Psoas muscle (tissue), 8 donors: Measurements from ENCODE around the gene FNDC3B. TPM values are rescaled to one million over a fixed set of nuclear protein-coding genes. Genes with fewer than 3 reads are reported as not detected.

Source experiments
- ATAC-seq, 4 donors: fragments of 200-7000 bp; cut with Tn5 transposase; one replicate each; pipeline ENCODE4 v1.9.1; 2020; ENCODE audit warnings: moderate library complexity in 3 of 4, mild to moderate bottlenecking in 2 of 4
- DNase-seq, 2 donors: peaks; one replicate each; pipeline ENCODE4 v3.0.0-alpha.2; 2020
- H3K27ac ChIP-seq: fragments of 200-600 bp; one replicate; pipeline ENCODE4 v1.8.0; 2022
- H3K27me3 ChIP-seq, 3 donors: fragments of 200-600 bp in 1 of 3; one replicate each; pipeline versions ENCODE4 v1.6.1 to v1.8.0; 2013 to 2022; ENCODE audit warnings: low read length in 2 of 3, mild to moderate bottlenecking in 2 of 3, moderate library complexity in 1 of 3; ENCODE audit not compliant: insufficient read depth in 3 of 3
- H3K36me3 ChIP-seq, 2 donors: fragments of 200-600 bp in 1 of 2; one replicate each; pipeline versions ENCODE4 v1.6.1 to v1.8.0; 2013 to 2022; ENCODE audit warnings: low read depth in 1 of 2, mild to moderate bottlenecking in 1 of 2, moderate library complexity in 1 of 2; ENCODE audit not compliant: insufficient read depth in 1 of 2
- H3K4me1 ChIP-seq: fragments of 200-600 bp; one replicate; pipeline ENCODE4 v1.8.0; 2022
- H3K4me3 ChIP-seq: fragments of 200-600 bp; one replicate; pipeline ENCODE4 v1.8.0; 2022; ENCODE audit warnings: mild to moderate bottlenecking
- H3K9me3 ChIP-seq: fragments of 200-600 bp; one replicate; pipeline ENCODE4 v1.8.0; 2022
- CTCF ChIP-seq: fragments of 200-600 bp; IDR thresholded peaks from one replicate; pipeline ENCODE4 v1.8.0; 2022; ENCODE audit warnings: antibody characterized with exemption
- WGBS, 3 donors: extraction: QIAGEN DNeasy Blood & Tissue Kit; methylation state at CpG; one replicate each; pipeline versions ENCODE4 v1.1.6 to v1.1.7; 2013; 5-methylcytosine and 5-hydroxymethylcytosine counted together
- intact Hi-C, 2 donors: fragments of 100-400 bp; cut with DNase I; formaldehyde crosslinking; loops; one replicate each; pipeline versions ENCODE4 v1.11.0 to v1.14.2; 2022
- polyA plus RNA-seq, 3 donors: library from polyadenylated mRNA; stranded (reverse); fragments of 200-250 nt; gene quantifications; one replicate each; pipeline ENCODE4 v1.2.3, GENCODE V29; 2013
- total RNA-seq, 4 donors: library from RNA; stranded (reverse); fragmentation: NEBNext Ultra II Directional in 2 of 4; extraction: Animal tissue kit (Norgen Biotek cat#: 25700) in 2 of 4; gene quantifications; one replicate each; pipeline versions ENCODE4 v1.2.1 to v1.2.4, GENCODE V29; 2021 to 2023
- donor health status: healthy with polysubstance abuse.
- donor health status: DM: no; HTN: no; CAD: no; lungs with moderate emphysema.
- donor health status: Bipolar disorder and iron deficiency.
- donor health status: healthy.
- donor health status: DM: yes; HTN: yes; CAD: no.
- donor health status: DM: no; HTN: no; CAD: no.
- donor health status: DM: no; HTN: no; CAD: no.
- donor health status: DM: yes; HTN: yes; CAD: no.

Gene FNDC3B
- total and polyA plus RNA-seq, 7 donors = 12.4 to 133 (median 50.8) TPM

GRCh38 chr3:172127929-172128580 lies 88.7 kb downstream of the FNDC3B start:
- intact Hi-C loops = loop anchor here (5.0 to 10.0 kb wide), 2 partner anchors 83 to 86 kb away; no protein-coding TSS in a partner anchor
- no peak for TF ChIP-seq CTCF
- H3K4me3 ChIP-seq = no peak overlapping the region
- no peak for DNase-seq
- peaks cover 0 to 13% of the 10 kb centered on the region in 2 donors for H3K36me3 ChIP-seq
- no peaks in the 10 kb centered on the region for H3K9me3 ChIP-seq
- H3K27ac ChIP-seq = peak overlapping the region; percentile 95
- 95 to 98% (median 97%) methylated on average over 6 of the region's 6 CpGs for WGBS, 3 donors
- H3K4me1 ChIP-seq = peaks cover 82% of the 10 kb centered on the region
- no peaks in the 10 kb centered on the region for H3K27me3 ChIP-seq
- no peak for ATAC-seq

GRCh38 chr3:172128858-172129257 lies 89.5 kb downstream of the FNDC3B start:
- intact Hi-C loops = loop anchor here (5.0 to 10.0 kb wide), 2 partner anchors 84 to 87 kb away; no protein-coding TSS in a partner anchor
- WGBS, 3 donors = 72 to 92% (median 75%) methylated on average over 9 of the region's 9 CpGs
- DNase-seq (no peak), ATAC-seq (no peak)
- Histone ChIP-seq H3K27ac (peak overlapping the region; percentile 95), H3K4me3 (peak overlapping the region; percentile 1), H3K4me1 (peaks cover 90% of the 10 kb centered on the region), H3K36me3 (peaks cover 0 to 7% of the 10 kb centered on the region in 2 donors), H3K9me3 (no peaks in the 10 kb centered on the region), H3K27me3 (no peaks in the 10 kb centered on the region)
- no peak for TF ChIP-seq CTCF

- peak overlapping the region; percentile 1 for H3K4me3 ChIP-seq
- ATAC-seq = peak; percentile 9 to 29 (median 14)
These were observed 90.1 kb downstream of the FNDC3B start for GRCh38 chr3:172129498-172129849.

GRCh38 chr3:172129850-172130716 lies 90.7 kb downstream of the FNDC3B start:
- 27 to 51% (median 31%) methylated on average over 16 of the region's 16 CpGs for WGBS, 3 donors
- Histone ChIP-seq H3K4me1 (peaks cover 91% of the 10 kb centered on the region), H3K36me3 (no peaks in the 10 kb centered on the region), H3K9me3 (no peaks in the 10 kb centered on the region), H3K4me3 (peak overlapping the region; percentile 33), H3K27me3 (no peaks in the 10 kb centered on the region), H3K27ac (peak overlapping the region; percentile 95)
- intact Hi-C loops = loop anchor here (2.0 to 10.0 kb wide), 3 partner anchors 23 to 88 kb away; no protein-coding TSS in a partner anchor
- no peak for TF ChIP-seq CTCF
- peak; percentile 87 to 93 (median 89) for ATAC-seq
- peak; percentile 94 to 96 for DNase-seq

More at GRCh38 chr3:172129498-172129849, 90.1 kb downstream of the FNDC3B start:
- 4 to 23% (median 13%) methylated on average over 1 of the region's 1 CpG for WGBS, 3 donors
- peak overlapping the region; percentile 95 for H3K27ac ChIP-seq
- no peak for DNase-seq
- H3K4me1 ChIP-seq = peaks cover 91% of the 10 kb centered on the region
- peaks cover 0 to 2% of the 10 kb centered on the region in 2 donors for H3K36me3 ChIP-seq
- no peak for TF ChIP-seq CTCF
- H3K27me3 ChIP-seq = no peaks in the 10 kb centered on the region
- H3K9me3 ChIP-seq = no peaks in the 10 kb centered on the region
- intact Hi-C loops = loop anchor here (5.0 to 10.0 kb wide), 2 partner anchors 85 to 87 kb away; no protein-coding TSS in a partner anchor
